Activated CD4-positive, alpha-beta T cell treated with anti-CD3 and anti-CD28 coated beads, Interleukin-2, amount 50 U/mL, for 48 hours (primary cell): Measurements from ENCODE around the gene VANGL2.

Source experiments
- DNase-seq, 2 experiments: peaks; one replicate each; pipeline ENCODE4 v3.0.0-alpha.2; 2020

VANGL2 gene

GRCh38 chr1:160465123-160465522 lies 64.8 kb downstream of the VANGL2 start:
- no peak for DNase-seq

GRCh38 chr1:160466961-160467360 lies 66.6 kb downstream of the VANGL2 start:
- no peak for DNase-seq

DNA sequence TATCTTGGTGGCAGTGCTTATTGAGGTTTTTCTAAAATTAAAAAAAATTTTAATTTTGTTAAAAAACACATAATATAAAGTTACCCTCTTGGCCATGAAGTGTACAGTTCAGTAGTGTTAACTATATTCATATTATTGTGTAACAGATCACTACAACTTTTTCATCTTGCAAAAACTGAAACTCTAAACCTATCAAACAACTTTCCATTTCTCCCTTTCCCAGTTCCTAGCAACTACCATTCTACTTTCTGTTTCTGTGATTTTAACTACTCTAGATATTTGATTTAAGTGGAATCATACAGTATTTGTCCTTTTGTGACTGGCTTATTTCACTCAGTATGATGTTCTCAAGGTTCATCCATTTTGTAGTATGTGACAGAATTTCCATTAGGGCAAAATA lies 67.2 kb downstream of the VANGL2 start:
- DNase-seq: no peak

DNA sequence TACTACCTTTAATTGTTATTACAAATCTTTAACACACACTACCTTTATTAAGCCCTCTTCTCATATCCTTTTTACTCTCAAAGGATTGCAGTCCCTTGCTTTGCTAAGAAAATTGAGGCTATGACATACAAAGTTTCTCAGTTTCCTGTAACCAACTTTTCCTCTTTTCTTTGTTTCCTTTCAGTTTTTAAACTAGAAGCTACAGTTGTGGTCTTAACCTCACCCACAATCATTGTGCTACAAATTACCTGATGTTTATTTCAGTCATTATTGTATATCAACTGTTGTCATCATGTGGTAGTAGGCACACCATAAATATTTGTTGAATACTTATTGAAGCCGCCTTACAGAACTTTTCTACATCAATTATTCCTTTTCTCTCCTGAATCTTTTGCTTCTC lies 70.9 kb downstream of the VANGL2 start:
- no peak for DNase-seq

- DNase-seq: no peak
Observed at GRCh38 chr1:160472112-160472511, 71.7 kb downstream of the VANGL2 start.

GRCh38 chr1:160474392-160475242 lies 74.3 kb downstream of the VANGL2 start:
- no peak for DNase-seq
